Activated CD8-positive, alpha-beta T cell treated with anti-CD3 and anti-CD28 coated beads, Interleukin-2, amount 10 ng/mL, durations not matched to agents 7 days and 5 days (primary cell): ENCODE data around the gene C20orf144. TPM values are rescaled to one million over a fixed set of nuclear protein-coding genes. Genes with fewer than 3 reads are reported as not detected.
"Not testable (repeated sequence)": the region's sequence is repeated elsewhere in the genome, so short reads cannot be mapped to it uniquely, and the experiment has no call there.

Source experiments
- ATAC-seq: fragments of 150-1000 bp; cut with Tn5 transposase; one replicate; pipeline ENCODE4 v1.10.0; 2021; ENCODE audit warnings: moderate library complexity
- CTCF ChIA-PET: fragments of 350-600 bp; sonication (Branson Sonifier 250); formaldehyde crosslinking; loops from one replicate; lab custom pipeline; 2021; ENCODE audit warnings: antibody characterized with exemption; lab: Charles Lee
- POLR2A ChIA-PET: fragments of 350-600 bp; sonication (Branson Sonifier 250); formaldehyde crosslinking; loops from one replicate; lab custom pipeline; 2021; ENCODE audit warnings: antibody characterized with exemption; lab: Charles Lee
- DNase-seq: peaks from one replicate; pipeline ENCODE4 v3.0.0-alpha.2; 2020
- H3K27ac Mint-ChIP-seq: one replicate; pipeline ENCODE4 v1.8.0; 2021; ENCODE audit warnings: mild to moderate bottlenecking, mixed read lengths
- H3K27me3 Mint-ChIP-seq: one replicate; pipeline ENCODE4 v1.8.0; 2021; ENCODE audit warnings: low read depth, mixed read lengths
- H3K36me3 Mint-ChIP-seq: one replicate; pipeline ENCODE4 v1.8.0; 2021; ENCODE audit warnings: low read depth, mixed read lengths
- H3K4me1 Mint-ChIP-seq: one replicate; pipeline ENCODE4 v1.8.0; 2021; ENCODE audit warnings: low read depth, mixed read lengths
- H3K4me3 Mint-ChIP-seq: one replicate; pipeline ENCODE4 v1.8.0; 2021; ENCODE audit warnings: mild to moderate bottlenecking, mixed read lengths
- H3K9me3 Mint-ChIP-seq: one replicate; pipeline ENCODE4 v1.8.0; 2022; ENCODE audit warnings: mixed read lengths; ENCODE audit not compliant: insufficient read depth
- total RNA-seq, 2 experiments: library from RNA; stranded (reverse); gene quantifications; one replicate each; pipeline ENCODE4 v1.2.3, GENCODE V29; 2021

The C20orf144 gene
- total RNA-seq, 2 experiments from 2014 or later, result 0.16 to 0.21 TPM

DNA sequence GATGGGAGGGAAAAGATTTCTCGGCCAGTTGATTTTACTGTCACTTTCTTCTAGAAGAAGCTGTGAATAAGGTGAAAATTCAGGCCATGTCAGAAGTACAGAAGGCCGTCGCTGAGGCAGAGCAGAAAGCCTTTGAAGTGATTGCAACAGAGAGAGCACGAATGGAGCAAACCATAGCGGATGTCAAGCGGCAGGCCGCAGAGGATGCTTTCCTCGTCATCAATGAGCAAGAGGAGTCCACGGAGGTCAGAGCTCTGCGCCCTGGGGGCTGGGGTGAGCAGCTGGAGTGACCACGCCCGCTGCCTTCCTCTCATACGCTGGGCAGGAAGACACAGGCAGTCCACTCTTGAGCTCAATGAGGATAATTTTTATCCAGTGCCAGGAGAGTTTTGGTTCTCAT is 21.8 kb upstream of the C20orf144 start:
- no peaks in the 10 kb centered on the region for H3K27me3 Mint-ChIP-seq
- DNase-seq (no peak), ATAC-seq (no peak)
- ChIA-PET POLR2A (interaction anchor here (0.7 kb wide), 1 partner anchor 11 kb away, joined by 3 read pairs; no protein-coding TSS in a partner anchor), CTCF (interaction anchor here (1.1 to 1.2 kb wide), 2 partner anchors 12 to 13 kb away, joined by 3 read pairs; no protein-coding TSS in a partner anchor)
- no peak overlapping the region for H3K4me3 Mint-ChIP-seq
- H3K9me3 Mint-ChIP-seq, result no peaks in the 10 kb centered on the region
- H3K4me1 Mint-ChIP-seq, result no peaks in the 10 kb centered on the region
- H3K36me3 Mint-ChIP-seq, result peaks cover 21% of the 10 kb centered on the region
- no peak overlapping the region for H3K27ac Mint-ChIP-seq

DNA sequence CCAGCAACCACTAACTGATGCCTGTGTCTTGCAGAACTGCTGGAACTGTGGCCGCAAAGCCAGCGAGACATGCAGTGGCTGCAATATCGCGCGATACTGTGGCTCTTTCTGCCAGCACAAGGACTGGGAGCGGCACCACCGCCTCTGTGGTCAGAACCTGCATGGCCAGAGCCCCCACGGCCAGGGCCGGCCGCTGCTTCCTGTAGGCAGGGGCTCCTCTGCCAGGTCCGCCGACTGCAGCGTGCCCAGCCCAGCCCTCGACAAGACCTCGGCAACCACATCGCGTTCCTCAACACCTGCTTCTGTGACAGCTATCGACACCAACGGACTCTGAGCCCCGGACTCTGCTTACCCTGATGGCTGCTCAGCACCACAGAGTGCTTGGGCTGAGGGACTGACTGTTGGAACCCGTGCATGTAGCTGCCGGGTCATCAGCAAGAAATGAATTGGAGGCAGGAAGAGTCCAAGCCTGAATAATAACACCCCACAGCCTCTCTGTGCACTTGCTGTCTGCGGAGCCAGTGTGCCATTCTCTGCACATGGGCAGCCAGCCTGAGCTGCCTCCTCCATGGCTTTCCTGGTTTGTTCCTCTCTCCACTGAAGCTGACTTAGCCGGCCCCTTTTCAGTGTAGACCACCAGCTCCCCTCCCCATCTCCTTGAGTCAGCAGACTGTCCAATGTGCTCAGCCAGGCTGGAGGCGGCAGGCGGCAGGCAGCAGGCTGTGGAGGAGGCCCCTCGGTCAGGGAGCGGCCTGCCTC is 17.6 kb upstream of the C20orf144 start:
- H3K4me1 Mint-ChIP-seq, result peaks cover 14% of the 10 kb centered on the region
- no peaks in the 10 kb centered on the region for H3K9me3 Mint-ChIP-seq
- H3K27ac Mint-ChIP-seq, result no peak overlapping the region
- no peaks in the 10 kb centered on the region for H3K27me3 Mint-ChIP-seq
- POLR2A ChIA-PET, result no interaction called here
- H3K4me3 Mint-ChIP-seq, result no peak overlapping the region
- DNase-seq (no peak), ATAC-seq (no peak)
- CTCF ChIA-PET, result no interaction called here
- peaks cover 25% of the 10 kb centered on the region for H3K36me3 Mint-ChIP-seq

DNA sequence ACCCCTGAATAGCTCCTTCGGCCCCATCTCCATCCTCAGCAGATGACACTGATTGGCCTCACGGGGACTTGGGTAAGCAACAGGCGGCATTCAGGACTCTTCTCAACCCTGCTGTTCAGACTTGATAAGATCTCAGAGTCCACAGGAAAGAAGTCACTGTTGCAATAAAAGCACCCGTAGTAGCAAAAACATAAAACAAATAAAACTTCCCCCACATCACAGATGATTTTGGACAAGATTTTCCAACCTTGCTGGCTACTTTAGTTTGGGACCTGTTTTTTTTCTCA is 17.1 kb upstream of the C20orf144 start:
- no peak overlapping the region for H3K4me3 Mint-ChIP-seq
- H3K4me1 Mint-ChIP-seq, result peaks cover 15% of the 10 kb centered on the region
- ATAC-seq (no peak), DNase-seq (no peak)
- POLR2A ChIA-PET, result no interaction called here
- H3K27ac Mint-ChIP-seq, result no peak overlapping the region
- CTCF ChIA-PET, result no interaction called here
- no peaks in the 10 kb centered on the region for H3K27me3 Mint-ChIP-seq
- no peaks in the 10 kb centered on the region for H3K9me3 Mint-ChIP-seq
- H3K36me3 Mint-ChIP-seq, result peaks cover 22% of the 10 kb centered on the region

DNA sequence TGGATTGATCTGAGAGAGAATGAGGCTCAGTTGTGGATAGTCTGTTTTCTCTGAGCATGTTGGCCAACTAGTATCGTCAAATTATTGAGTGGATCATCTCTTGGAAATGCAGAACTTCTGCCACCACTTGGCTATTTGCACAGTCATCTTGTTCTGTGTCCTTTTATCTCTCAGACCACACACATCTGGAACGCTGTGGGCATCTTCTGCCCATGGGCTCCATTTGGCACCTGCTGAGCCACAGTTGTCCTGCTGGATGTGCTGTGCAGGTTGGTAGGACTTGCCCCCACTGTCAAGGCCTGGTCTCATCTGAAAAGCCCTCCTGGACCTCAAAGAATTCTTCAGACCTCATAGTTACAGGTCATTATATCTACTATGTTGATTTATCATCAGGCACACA is 16.7 kb upstream of the C20orf144 start:
- no peaks in the 10 kb centered on the region for H3K9me3 Mint-ChIP-seq
- ATAC-seq (no peak), DNase-seq (no peak)
- H3K4me3 Mint-ChIP-seq, result no peak overlapping the region
- H3K4me1 Mint-ChIP-seq, result peaks cover 15% of the 10 kb centered on the region
- H3K27ac Mint-ChIP-seq, result no peak overlapping the region
- peaks cover 19% of the 10 kb centered on the region for H3K36me3 Mint-ChIP-seq
- ChIA-PET CTCF (no interaction called here), POLR2A (no interaction called here)
- no peaks in the 10 kb centered on the region for H3K27me3 Mint-ChIP-seq

DNA sequence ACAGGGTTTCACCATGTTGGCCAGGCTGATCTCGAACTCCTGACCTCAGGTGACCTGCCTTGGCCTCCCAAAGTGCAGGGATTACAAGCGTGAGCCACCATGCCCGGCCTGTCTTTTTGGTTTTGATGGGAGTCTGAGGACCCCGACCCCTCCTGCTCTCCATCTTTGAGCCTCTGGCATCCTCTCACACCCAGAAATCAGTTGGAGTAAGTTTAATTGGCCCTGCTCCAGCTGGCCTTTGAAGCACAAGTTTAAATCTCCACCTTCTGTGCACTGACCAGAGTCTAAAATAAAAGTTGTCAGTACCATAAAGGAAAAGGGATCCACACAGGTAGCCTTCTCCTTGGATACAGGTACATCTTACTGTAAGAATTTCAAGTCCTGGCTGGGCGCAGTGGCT is 15.9 kb upstream of the C20orf144 start:
- no peak for DNase-seq

DNA sequence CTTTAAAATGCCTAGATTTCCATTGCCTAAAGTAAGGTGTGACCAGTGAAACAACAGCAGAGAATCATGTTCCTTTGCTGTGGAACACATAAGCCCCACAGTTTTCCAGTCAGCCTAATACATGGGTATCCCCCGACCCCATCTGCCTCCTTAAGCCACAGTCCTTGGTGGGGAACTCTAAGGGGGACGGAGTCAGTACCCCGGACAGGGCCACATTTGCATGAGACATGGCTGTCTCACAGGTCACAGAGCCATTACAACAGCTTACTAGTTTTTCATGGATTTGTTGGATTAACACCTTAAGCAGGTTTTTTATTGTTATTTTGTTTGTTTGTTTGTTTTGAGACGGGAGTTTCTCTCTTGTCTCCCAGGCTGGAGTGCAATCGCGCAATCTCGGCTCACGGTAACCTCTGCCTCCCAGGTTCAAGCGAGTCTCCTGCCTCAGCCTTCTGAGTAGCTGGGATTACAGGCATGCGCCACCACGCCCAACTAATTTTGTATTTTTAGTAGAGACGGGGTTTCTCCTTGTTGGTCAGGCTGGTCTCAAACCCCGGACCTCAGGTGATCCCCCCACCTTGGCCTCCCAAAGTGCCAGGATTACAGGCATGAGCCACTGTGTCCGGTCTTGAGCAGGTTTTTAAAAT is 15.0 kb upstream of the C20orf144 start:
- H3K4me3 Mint-ChIP-seq, CTCF ChIA-PET, H3K27me3 Mint-ChIP-seq, POLR2A ChIA-PET, DNase-seq, ATAC-seq, H3K27ac Mint-ChIP-seq, H3K9me3 Mint-ChIP-seq: not testable (repeated sequence)
- Mint-ChIP-seq H3K36me3 (peaks cover 16% of the 10 kb centered on the region), H3K4me1 (peaks cover 15% of the 10 kb centered on the region)

More for the DNA sequence above, 15.9 kb upstream of the C20orf144 start:
- H3K27ac Mint-ChIP-seq, result no peak overlapping the region
- H3K27me3 Mint-ChIP-seq, result no peaks in the 10 kb centered on the region
- peaks cover 15% of the 10 kb centered on the region for H3K4me1 Mint-ChIP-seq
- POLR2A ChIA-PET, result no interaction called here
- peaks cover 16% of the 10 kb centered on the region for H3K36me3 Mint-ChIP-seq
- H3K9me3 Mint-ChIP-seq, result no peaks in the 10 kb centered on the region
- CTCF ChIA-PET, result no interaction called here
- no peak overlapping the region for H3K4me3 Mint-ChIP-seq
- ATAC-seq, result no peak

DNA sequence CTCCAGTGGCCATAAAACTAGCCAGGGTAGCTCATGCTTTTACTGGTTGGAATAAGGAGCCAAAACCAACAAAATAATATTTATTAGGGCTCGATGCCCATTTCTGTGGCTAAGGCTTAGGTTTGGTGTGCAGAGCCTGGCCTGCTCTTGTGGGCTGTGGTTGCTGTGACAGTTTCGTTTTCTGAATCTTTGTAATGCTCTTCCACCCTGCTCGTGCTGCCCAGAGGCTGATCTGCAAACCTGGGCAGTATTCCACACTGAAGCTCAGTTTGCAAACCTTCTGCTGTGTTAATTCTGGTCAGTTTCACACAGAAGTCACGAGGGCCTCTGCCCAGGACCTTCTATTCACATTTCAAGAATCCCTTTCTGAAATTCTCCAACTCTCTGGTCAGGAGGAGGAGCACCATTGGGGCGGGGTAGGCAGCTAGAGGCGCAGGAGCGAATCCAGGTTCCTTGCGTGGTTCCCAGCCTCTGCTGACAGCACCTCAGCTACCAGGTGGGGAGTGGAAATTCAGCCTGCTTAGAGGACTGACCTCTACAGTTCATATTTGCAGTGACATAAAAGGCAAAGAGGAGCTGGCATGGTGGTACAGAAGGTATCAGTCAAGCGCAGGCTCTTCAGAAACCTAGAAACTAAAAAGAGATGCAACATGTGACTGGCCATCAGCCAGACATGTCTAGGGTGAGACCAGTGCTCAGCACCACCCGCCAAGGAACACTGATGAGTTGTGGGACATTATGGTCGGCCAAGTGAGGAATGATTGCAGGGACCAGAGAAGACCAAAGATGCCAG is 14.3 kb upstream of the C20orf144 start:
- Mint-ChIP-seq H3K27me3 (no peaks in the 10 kb centered on the region), H3K9me3 (no peaks in the 10 kb centered on the region), H3K4me3 (no peak overlapping the region), H3K36me3 (peaks cover 16% of the 10 kb centered on the region), H3K4me1 (peaks cover 15% of the 10 kb centered on the region), H3K27ac (peak overlapping the region; percentile 23)
- POLR2A ChIA-PET, result no interaction called here
- ATAC-seq, result peak; percentile 48
- peak; percentile 34 for DNase-seq
- CTCF ChIA-PET, result interaction anchor here (1.1 to 1.7 kb wide), 2 partner anchors 19 to 52 kb away, joined by 5 to 6 read pairs; partner anchors contain the start of gene ACTL10

DNA sequence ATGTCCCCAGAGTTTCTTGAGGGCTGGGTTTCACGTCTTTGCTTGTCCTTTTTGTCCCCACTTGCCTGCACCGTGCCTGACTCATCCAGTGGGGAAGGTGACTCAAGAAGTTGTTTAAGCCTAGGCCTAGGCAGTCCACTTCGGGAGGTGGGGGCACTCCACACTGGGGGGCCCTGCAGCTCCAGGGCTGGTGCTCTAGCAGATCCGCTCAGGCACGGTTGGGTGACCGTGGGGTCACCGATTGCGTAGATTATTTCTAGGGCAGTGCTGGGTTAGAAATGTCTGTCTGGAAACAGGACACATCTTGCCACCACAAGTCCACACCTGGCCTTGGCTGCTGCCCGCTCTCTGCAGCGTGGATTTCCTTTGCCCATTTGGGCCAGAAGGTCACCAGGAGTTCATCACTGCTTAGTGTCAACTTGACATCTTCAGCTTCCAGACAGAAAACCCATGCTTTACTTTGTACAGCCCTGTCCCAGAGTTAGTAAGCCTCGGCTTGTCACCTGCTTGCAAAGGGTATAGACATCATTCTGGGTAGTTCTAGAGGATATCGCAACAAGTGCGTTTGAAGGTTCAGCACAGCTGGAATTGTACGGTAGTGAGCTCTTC is 13.6 kb upstream of the C20orf144 start:
- ChIA-PET CTCF (interaction anchor here (1.1 to 1.7 kb wide), 4 partner anchors 18 to 191 kb away, joined by 3 to 6 read pairs (median 6); partner anchors contain the start of gene ACTL10), POLR2A (no interaction called here)
- no peak for DNase-seq
- no peaks in the 10 kb centered on the region for H3K9me3 Mint-ChIP-seq
- H3K27ac Mint-ChIP-seq, result no peak overlapping the region
- ATAC-seq, result no peak
- H3K36me3 Mint-ChIP-seq, result peaks cover 16% of the 10 kb centered on the region
- H3K4me1 Mint-ChIP-seq, result peaks cover 15% of the 10 kb centered on the region
- H3K4me3 Mint-ChIP-seq, result no peak overlapping the region
- H3K27me3 Mint-ChIP-seq, result no peaks in the 10 kb centered on the region

DNA sequence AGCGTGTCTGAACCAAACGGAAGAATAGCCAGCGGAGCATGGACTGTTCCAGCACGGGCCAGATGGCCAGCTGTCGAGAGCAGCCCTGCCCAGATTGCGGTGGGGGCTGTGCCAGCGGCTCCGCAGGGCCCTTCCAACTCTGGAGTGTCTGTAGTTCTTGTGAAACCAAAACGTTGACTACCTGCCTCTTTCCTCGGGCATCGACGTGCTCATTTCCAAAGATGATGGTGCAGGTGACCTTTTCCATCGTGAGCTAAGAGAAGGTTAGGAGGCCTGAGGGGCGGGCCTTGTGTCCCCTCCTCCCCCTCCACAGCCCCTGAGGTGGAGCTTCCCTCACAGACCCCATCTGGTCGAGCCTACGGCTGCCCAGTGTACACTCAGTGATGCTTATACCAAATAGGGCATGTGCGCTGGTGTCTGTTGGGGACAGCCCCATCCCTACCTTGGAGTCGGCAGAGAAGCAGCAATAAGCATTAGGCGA is 12.9 kb upstream of the C20orf144 start:
- no peaks in the 10 kb centered on the region for H3K27me3 Mint-ChIP-seq
- peaks cover 16% of the 10 kb centered on the region for H3K36me3 Mint-ChIP-seq
- H3K27ac Mint-ChIP-seq, result no peak overlapping the region
- no peaks in the 10 kb centered on the region for H3K9me3 Mint-ChIP-seq
- no peak for DNase-seq
- H3K4me3 Mint-ChIP-seq, result no peak overlapping the region
- ChIA-PET CTCF (interaction anchor here (1.1 to 1.9 kb wide), 5 partner anchors 14 to 192 kb away, joined by 3 to 6 read pairs (median 6); partner anchors contain the start of genes ACTL10 and C20orf144), POLR2A (no interaction called here)
- ATAC-seq, result no peak
- H3K4me1 Mint-ChIP-seq, result peaks cover 15% of the 10 kb centered on the region

DNA sequence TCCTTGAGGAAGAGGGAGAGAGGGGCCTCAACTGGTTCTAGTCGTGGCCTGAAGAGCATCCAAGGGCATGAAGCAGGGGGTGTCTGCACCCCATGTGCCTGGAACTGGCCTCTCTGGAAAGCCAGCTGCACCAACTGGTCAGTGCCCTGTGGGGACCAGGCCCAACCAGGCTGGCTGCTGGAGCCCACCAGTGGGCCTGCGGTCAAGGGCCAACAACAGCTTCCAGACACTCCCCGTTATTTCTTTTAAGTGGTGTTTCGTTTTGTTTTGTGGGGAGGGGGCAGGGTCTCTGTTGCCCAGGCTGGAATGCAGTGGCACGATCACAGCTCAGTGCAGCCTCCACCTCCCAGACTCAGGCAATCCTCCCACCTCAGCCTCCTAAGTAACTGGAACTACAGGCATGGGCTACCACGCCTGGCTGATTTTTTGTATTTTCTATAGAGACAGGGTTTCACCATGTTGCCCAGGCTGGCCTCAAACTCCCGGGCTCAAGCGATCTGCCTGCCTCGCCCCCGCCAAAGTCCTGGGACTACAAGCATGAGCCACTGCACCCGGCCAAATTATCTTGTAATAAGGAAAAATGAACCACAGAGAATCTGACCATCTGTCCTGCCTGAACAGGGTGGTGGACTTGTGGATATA is 11.9 kb upstream of the C20orf144 start:
- ChIA-PET CTCF (interaction anchor here (1.9 kb wide), 1 partner anchor 13 kb away, joined by 6 read pairs; the partner anchor contains the start of gene C20orf144), POLR2A (interaction anchor here (0.9 kb wide), 1 partner anchor 13 kb away, joined by 3 read pairs; no protein-coding TSS in a partner anchor)
- Mint-ChIP-seq H3K27me3 (no peaks in the 10 kb centered on the region), H3K4me3 (no peak overlapping the region), H3K9me3 (no peaks in the 10 kb centered on the region), H3K36me3 (peaks cover 10% of the 10 kb centered on the region), H3K4me1 (peaks cover 15% of the 10 kb centered on the region), H3K27ac (no peak overlapping the region)
- DNase-seq (no peak), ATAC-seq (no peak)
